Naive thymus-derived CD4-positive, alpha-beta T cell (primary cell): ENCODE results near the gene ALOXE3. TPM values are rescaled to one million over a fixed set of nuclear protein-coding genes. Genes with fewer than 3 reads are reported as not detected.

ENCODE experiments used
- ATAC-seq: fragments of 150-1000 bp; cut with Tn5 transposase; 2 replicates; pipeline ENCODE4 v1.10.0; 2021; ENCODE audit warnings: mild to moderate bottlenecking, moderate library complexity
- CTCF ChIA-PET: fragments of 350-600 bp; sonication (Branson Sonifier 250); formaldehyde crosslinking; loops from one replicate; lab custom pipeline; 2021; ENCODE audit warnings: antibody characterized with exemption; lab: Charles Lee
- POLR2A ChIA-PET: fragments of 350-600 bp; sonication (Branson Sonifier 250); formaldehyde crosslinking; loops from one replicate; lab custom pipeline; 2021; ENCODE audit warnings: antibody characterized with exemption, inconsistent platforms; lab: Charles Lee
- DNase-seq, 9 donors: peaks; one replicate each; pipeline versions ENCODE4 v3.0.0 to v3.0.0-alpha.2; 2020 to 2022; ENCODE audit warnings: mixed read lengths in 1 of 9
- H3K27ac ChIP-seq: one replicate; pipeline ENCODE4 v1.7.0; 2013; ENCODE audit warnings: mild to moderate bottlenecking, low read depth, low read length, moderate library complexity
- H3K27me3 ChIP-seq, 2 donors: one replicate each; pipeline ENCODE4 v1.7.0; 2013; ENCODE audit warnings: low read length in 2 of 2, mild to moderate bottlenecking in 2 of 2, moderate library complexity in 2 of 2; ENCODE audit not compliant: control insufficient read depth in 2 of 2, insufficient read depth in 2 of 2
- H3K36me3 ChIP-seq, 3 experiments: 1 replicate in 2 of 3; 2 replicates in 1 of 3; pipeline ENCODE4 v1.7.0; 2013; ENCODE audit warnings: low read length in 3 of 3, mild to moderate bottlenecking in 3 of 3, moderate library complexity in 1 of 3; ENCODE audit not compliant: insufficient read depth in 3 of 3, control insufficient read depth in 2 of 3
- H3K4me1 ChIP-seq, 2 donors: one replicate each; pipeline ENCODE4 v1.7.0; 2013; ENCODE audit warnings: low read length in 2 of 2, mild to moderate bottlenecking in 2 of 2, moderate library complexity in 1 of 2; ENCODE audit not compliant: control insufficient read depth in 2 of 2, insufficient read depth in 2 of 2
- H3K4me3 ChIP-seq: 2 replicates; pipeline ENCODE4 v1.7.0; 2013; ENCODE audit warnings: mild to moderate bottlenecking, low read length
- H3K9me3 ChIP-seq, 3 experiments: 1 replicate in 2 of 3; 2 replicates in 1 of 3; pipeline ENCODE4 v1.7.0; 2013; ENCODE audit warnings: low read length in 3 of 3; ENCODE audit not compliant: control insufficient read depth in 2 of 3
- H3K27ac Mint-ChIP-seq, 9 donors: one replicate each; pipeline ENCODE4 v1.8.0; 2020 to 2022; ENCODE audit warnings: mixed read lengths in 9 of 9, mild to moderate bottlenecking in 8 of 9, moderate library complexity in 5 of 9, inconsistent platforms in 2 of 9
- H3K27me3 Mint-ChIP-seq, 5 donors: one replicate each; pipeline ENCODE4 v1.8.0; 2021 to 2022; ENCODE audit warnings: mixed read lengths in 5 of 5, mild to moderate bottlenecking in 1 of 5
- H3K36me3 Mint-ChIP-seq, 5 donors: one replicate each; pipeline ENCODE4 v1.8.0; 2020 to 2022; ENCODE audit warnings: mixed read lengths in 5 of 5, mild to moderate bottlenecking in 3 of 5, inconsistent platforms in 1 of 5
- H3K4me1 Mint-ChIP-seq, 7 donors: one replicate each; pipeline ENCODE4 v1.8.0; 2020 to 2022; ENCODE audit warnings: mixed read lengths in 7 of 7, mild to moderate bottlenecking in 3 of 7, inconsistent platforms in 1 of 7
- H3K4me3 Mint-ChIP-seq, 10 donors: one replicate each; pipeline ENCODE4 v1.8.0; 2020 to 2022; ENCODE audit warnings: mild to moderate bottlenecking in 10 of 10, mixed read lengths in 10 of 10, moderate library complexity in 6 of 10, inconsistent platforms in 2 of 10
- H3K9me3 Mint-ChIP-seq, 11 donors: one replicate each; pipeline ENCODE4 v1.8.0; 2020 to 2022; ENCODE audit warnings: mixed read lengths in 11 of 11, mild to moderate bottlenecking in 4 of 11, inconsistent platforms in 1 of 11, moderate library complexity in 1 of 11
- intact Hi-C, 2 donors: fragments of 100-400 bp; cut with micrococcal nuclease; formaldehyde crosslinking; loops; one replicate each; pipeline ENCODE4 v1.15.1; 2023
- polyA plus RNA-seq, 2 donors: library from polyadenylated mRNA; unstranded; fragments of 300-500 nt; fragmentation: Illumina TruSeq; gene quantifications; one replicate each; pipeline ENCODE4 v1.2.3, GENCODE V29; 2021
- total RNA-seq, 6 experiments: library from RNA in 5 of 6; stranded (reverse) in 5 of 6; gene quantifications; 1 replicate in 5 of 6; 2 replicates in 1 of 6; pipeline ENCODE4 v1.2.3 and lab custom pipeline; 2021 to 2026

ALOXE3 gene
- total and polyA plus RNA-seq, 7 experiments from 2014 or later = 0.11 to 1.6 (median 0.75) TPM; not detected in 1

DNA sequence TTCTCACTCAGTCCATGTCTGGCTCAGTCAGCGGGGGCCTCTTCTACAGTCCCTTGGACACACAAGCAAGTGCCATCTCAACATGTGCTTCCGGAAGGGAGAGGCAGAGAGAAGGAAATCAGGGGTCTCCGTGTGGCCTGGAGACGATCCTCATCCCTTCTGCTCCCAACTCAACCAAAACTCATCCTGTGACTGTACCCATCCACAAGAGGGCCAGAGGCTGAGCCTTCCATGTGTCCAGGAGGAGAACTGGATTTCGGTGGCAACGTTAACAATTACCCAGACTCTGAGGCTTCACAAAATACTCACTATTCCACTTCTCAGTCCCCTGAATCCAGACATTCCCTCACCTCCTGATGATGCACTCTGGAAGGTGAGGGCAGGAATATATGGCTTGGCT, 23.0 kb downstream of the ALOXE3 start:
- Mint-ChIP-seq H3K9me3 (no peaks in the 10 kb centered on the region), H3K27ac (peak overlapping the region in 2 of 9 donors; percentile 48 to 77), H3K36me3 (no peaks in the 10 kb centered on the region), H3K4me1 (peaks cover 6 to 24% (median 15%) of the 10 kb centered on the region in 7 donors), H3K27me3 (peaks cover 0 to 43% (median 4%) of the 10 kb centered on the region in 5 donors), H3K4me3 (peak overlapping the region in 1 of 10 donors; percentile 92)
- CTCF ChIA-PET = interaction anchor here (1.2 to 13.4 kb wide), 2 partner anchors 19 to 24 kb away, joined by 4 to 248 read pairs; partner anchors contain the start of gene ALOXE3
- H3K27ac ChIP-seq = no peak overlapping the region
- DNase-seq = no peak
- no peak overlapping the region for H3K4me3 ChIP-seq
- no peak for ATAC-seq
- no peaks in the 10 kb centered on the region for H3K9me3 ChIP-seq
- no peaks in the 10 kb centered on the region for H3K36me3 ChIP-seq
- intact Hi-C loops = loop anchor here in 1 of 2 donors (2.0 kb wide), 1 partner anchor 61 kb away; no protein-coding TSS in a partner anchor
- H3K4me1 ChIP-seq = peaks cover 5 to 13% of the 10 kb centered on the region in 2 donors
- H3K27me3 ChIP-seq = no peaks in the 10 kb centered on the region
- POLR2A ChIA-PET = no interaction called here

DNA sequence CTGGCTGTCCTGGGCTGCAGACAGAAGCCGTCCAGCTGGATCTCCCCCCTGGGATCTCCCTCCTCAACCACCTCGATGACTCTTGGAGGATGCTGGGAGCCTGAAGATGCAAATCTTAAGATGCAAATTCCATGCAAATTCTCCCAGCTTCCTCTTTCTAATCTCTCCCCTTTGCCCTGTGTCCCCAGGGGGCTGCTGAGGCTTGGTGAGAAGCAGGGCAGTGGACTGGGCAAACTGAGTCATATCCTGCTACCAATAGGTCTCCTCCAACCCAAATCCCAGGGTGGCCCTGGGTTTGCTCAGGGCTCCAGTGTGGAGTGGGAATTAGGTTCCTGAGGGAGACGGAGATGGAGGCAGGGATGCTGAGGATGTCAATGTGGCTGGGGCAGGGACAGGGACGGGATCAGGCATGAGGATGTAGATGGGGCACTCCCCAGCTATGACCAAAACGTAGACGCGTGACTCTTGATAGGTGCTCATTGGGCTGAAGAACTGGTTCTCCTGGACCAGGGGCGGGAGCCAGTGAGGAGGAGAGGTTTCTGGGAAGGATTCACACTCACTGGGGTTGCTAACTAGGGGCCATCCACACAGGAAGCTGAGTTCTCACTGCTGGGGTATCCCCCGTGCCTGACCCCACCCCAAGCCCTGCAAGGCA, 27.2 kb downstream of the ALOXE3 start:
- Mint-ChIP-seq H3K27ac (no peak overlapping the region), H3K27me3 (peaks cover 4 to 49% (median 21%) of the 10 kb centered on the region in 5 donors), H3K4me3 (no peak overlapping the region), H3K36me3 (no peaks in the 10 kb centered on the region), H3K9me3 (no peaks in the 10 kb centered on the region), H3K4me1 (peaks cover 6 to 17% (median 15%) of the 10 kb centered on the region in 7 donors)
- H3K27ac ChIP-seq = no peak overlapping the region
- H3K36me3 ChIP-seq = no peaks in the 10 kb centered on the region
- intact Hi-C loops = no loop called here
- no peak overlapping the region for H3K4me3 ChIP-seq
- POLR2A ChIA-PET = interaction anchor here (0.6 to 1.4 kb wide), 4 partner anchors 10 to 217 kb away, joined by 3 to 7 read pairs (median 4); no protein-coding TSS in a partner anchor
- no peaks in the 10 kb centered on the region for H3K9me3 ChIP-seq
- H3K27me3 ChIP-seq = peaks cover 0 to 5% of the 10 kb centered on the region in 2 donors
- CTCF ChIA-PET = interaction anchor here (0.7 to 13.4 kb wide), 6 partner anchors 7 to 205 kb away, joined by 3 to 248 read pairs (median 4); partner anchors contain the start of gene ALOXE3
- peaks cover 5 to 13% of the 10 kb centered on the region in 2 donors for H3K4me1 ChIP-seq
- no peak for ATAC-seq
- no peak for DNase-seq

DNA sequence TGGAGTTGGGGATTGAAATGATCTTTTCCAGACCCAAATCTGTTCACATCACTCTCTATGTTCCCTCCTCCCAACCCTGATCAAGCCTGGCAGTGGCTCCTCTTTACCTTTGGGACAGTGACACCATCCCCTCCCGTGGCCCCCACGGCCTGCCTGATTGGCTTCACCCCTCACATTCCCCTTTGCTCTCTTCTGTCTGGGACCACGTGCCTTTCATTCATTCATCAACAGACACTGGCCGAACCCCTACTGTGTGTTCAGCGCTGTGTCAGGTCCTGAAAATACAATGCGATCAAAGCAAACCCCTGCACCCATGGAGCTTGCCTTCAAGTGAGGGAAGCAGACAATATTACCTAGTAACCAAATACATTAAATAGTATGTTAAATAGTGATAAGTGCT, 28.6 kb downstream of the ALOXE3 start:
- intact Hi-C loops = no loop called here
- H3K27me3 Mint-ChIP-seq = peaks cover 4 to 38% (median 21%) of the 10 kb centered on the region in 5 donors
- H3K4me3 Mint-ChIP-seq = no peak overlapping the region
- ChIA-PET CTCF (interaction anchor here (0.5 to 13.4 kb wide), 4 partner anchors 16 to 755 kb away, joined by 3 to 248 read pairs (median 4); partner anchors contain the start of gene ALOXE3), POLR2A (interaction anchor here (1.1 to 1.2 kb wide), 2 partner anchors 12 to 21 kb away, joined by 3 read pairs; no protein-coding TSS in a partner anchor)
- H3K4me3 ChIP-seq = no peak overlapping the region
- ATAC-seq = no peak
- peaks cover 6 to 10% (median 8%) of the 10 kb centered on the region in 7 donors for H3K4me1 Mint-ChIP-seq
- no peak overlapping the region for H3K27ac ChIP-seq
- no peaks in the 10 kb centered on the region for H3K9me3 Mint-ChIP-seq
- no peak for DNase-seq
- no peaks in the 10 kb centered on the region for H3K9me3 ChIP-seq
- H3K27ac Mint-ChIP-seq = peak overlapping the region in 1 of 9 donors; percentile 23
- no peaks in the 10 kb centered on the region for H3K36me3 Mint-ChIP-seq
- H3K36me3 ChIP-seq = no peaks in the 10 kb centered on the region
- peaks cover 5 to 9% of the 10 kb centered on the region in 2 donors for H3K4me1 ChIP-seq
- peaks cover 0 to 5% of the 10 kb centered on the region in 2 donors for H3K27me3 ChIP-seq

DNA sequence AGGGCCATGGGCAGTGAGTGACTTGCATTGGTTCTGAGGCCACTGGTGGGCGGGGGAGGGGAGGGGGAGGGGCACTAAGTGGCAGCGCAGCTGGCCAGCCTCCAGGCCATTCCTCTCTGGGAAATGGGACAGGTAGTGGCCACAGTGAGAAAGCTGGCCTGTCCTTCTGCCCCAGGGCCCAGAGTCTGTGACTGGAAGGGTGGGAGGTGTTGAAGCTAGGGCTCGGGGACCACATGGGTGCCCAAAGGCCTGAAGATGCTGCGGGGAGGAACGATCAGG, 30.4 kb downstream of the ALOXE3 start:
- Histone ChIP-seq H3K27me3 (peaks cover 0 to 5% of the 10 kb centered on the region in 2 donors), H3K4me3 (no peak overlapping the region), H3K36me3 (no peaks in the 10 kb centered on the region), H3K27ac (no peak overlapping the region), H3K9me3 (no peaks in the 10 kb centered on the region), H3K4me1 (no peaks in the 10 kb centered on the region)
- DNase-seq (no peak), ATAC-seq (no peak)
- H3K4me3 Mint-ChIP-seq = no peak overlapping the region
- H3K27ac Mint-ChIP-seq = no peak overlapping the region
- peaks cover 4 to 42% (median 21%) of the 10 kb centered on the region in 5 donors for H3K27me3 Mint-ChIP-seq
- ChIA-PET POLR2A (no interaction called here), CTCF (interaction anchor here (0.7 to 13.4 kb wide), 3 partner anchors 9 to 26 kb away, joined by 3 to 248 read pairs (median 5); partner anchors contain the start of gene ALOXE3)
- no peaks in the 10 kb centered on the region for H3K4me1 Mint-ChIP-seq
- intact Hi-C loops = no loop called here
- no peaks in the 10 kb centered on the region for H3K36me3 Mint-ChIP-seq
- H3K9me3 Mint-ChIP-seq = no peaks in the 10 kb centered on the region

DNA sequence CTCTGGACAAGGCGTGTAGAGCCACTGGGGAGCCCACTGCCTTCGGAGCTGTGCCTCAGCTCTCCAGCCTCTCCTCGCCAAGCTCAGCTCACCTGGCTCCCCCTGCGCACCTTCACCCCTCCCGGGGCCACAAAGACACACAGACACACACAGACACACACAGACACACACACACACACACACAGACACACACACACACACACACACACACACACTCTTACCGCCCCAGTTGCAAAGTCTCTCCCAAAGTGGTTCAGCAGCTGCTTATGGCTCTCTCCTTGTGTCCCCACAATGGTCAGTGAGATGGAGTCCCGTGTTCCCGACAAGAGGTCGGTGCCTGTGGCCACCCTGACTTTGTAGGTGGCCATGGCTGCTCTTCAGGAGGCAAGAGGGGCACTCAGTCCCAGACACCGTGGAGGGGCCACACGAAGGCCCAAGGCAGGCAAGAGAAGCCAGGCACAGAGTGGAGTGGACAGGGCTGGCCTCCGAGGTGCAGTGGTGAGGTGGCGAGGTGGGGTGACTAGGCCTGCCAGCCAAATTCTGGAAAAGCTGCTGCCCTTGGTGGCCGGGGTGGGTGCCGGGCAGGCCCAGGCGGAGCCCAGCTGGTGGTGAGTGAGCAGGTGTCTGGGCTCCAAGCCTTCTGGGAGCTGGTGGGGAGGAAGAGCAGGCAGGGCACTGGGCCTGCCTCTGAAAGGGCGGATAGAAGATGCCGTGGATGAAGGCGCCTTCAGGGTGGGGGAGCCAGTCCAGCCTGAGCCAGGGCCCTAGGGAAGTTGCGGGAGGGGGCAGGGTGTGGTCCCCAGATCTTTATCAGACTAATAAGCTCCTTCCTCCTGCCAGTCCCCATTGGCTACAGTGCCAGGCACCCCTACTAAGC, 31.0 kb downstream of the ALOXE3 start, which contains the start of gene ALOX12B:
TSS of gene ALOX12B (minus strand) at position 642 of the 877 bp plus-strand sequence. CDS start at position 368, 274 bp downstream.
- Histone ChIP-seq H3K4me3 (no peak within 1 kb of the TSS), H3K27me3 (peaks cover 0 to 5% of the 10 kb centered on the region in 2 donors), H3K36me3 (no peaks in the 10 kb centered on the region), H3K27ac (no peak within 1 kb of the TSS), H3K4me1 (no peaks in the 10 kb centered on the region), H3K9me3 (no peaks in the 10 kb centered on the region)
- ChIA-PET POLR2A (interaction anchor here (0.9 to 1.3 kb wide), 2 partner anchors 10 to 28 kb away, joined by 3 read pairs; no protein-coding TSS in a partner anchor), CTCF (interaction anchor here (0.7 to 13.4 kb wide), 4 partner anchors 8 to 214 kb away, joined by 3 to 248 read pairs (median 4); partner anchors contain the start of gene ALOXE3)
- H3K27ac Mint-ChIP-seq = no peak within 1 kb of the TSS
- no peaks in the 10 kb centered on the region for H3K9me3 Mint-ChIP-seq
- no peaks in the 10 kb centered on the region for H3K4me1 Mint-ChIP-seq
- no peak within 1 kb of the TSS for H3K4me3 Mint-ChIP-seq
- H3K27me3 Mint-ChIP-seq = peaks cover 4 to 42% (median 21%) of the 10 kb centered on the region in 5 donors
- peaks cover 0 to 3% (median 0%) of the 10 kb centered on the region in 5 donors for H3K36me3 Mint-ChIP-seq
- DNase-seq = no peak
- no peak for ATAC-seq
- intact Hi-C loops = no loop called here

DNA sequence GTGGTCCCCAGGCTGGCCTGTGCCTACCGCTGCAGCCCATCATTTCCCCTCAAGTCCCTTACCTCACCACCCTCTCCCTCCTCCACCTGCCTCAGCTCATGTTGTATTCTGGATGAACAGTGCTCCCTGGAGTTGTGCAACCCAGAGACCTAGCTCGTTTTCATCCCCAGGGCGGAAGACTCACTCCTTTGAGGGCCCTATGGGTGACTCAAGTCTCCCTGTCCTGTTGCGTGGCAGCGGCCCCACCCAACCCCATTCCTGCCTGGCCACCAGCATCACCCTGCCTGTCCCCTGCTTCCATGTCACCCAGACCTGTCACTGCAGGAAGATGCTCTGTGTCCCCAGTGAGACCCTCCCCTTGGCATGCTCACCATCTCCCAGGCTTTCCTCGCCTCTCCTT, 34.1 kb downstream of the ALOXE3 start:
- peaks cover 0 to 4% of the 10 kb centered on the region in 2 donors for H3K27me3 ChIP-seq
- H3K27ac Mint-ChIP-seq = no peak overlapping the region
- POLR2A ChIA-PET = interaction anchor here (1.5 kb wide), 1 partner anchor 9 kb away, joined by 4 read pairs; no protein-coding TSS in a partner anchor

More for the DNA sequence above, 34.1 kb downstream of the ALOXE3 start:
- H3K4me3 Mint-ChIP-seq = no peak overlapping the region
- H3K4me1 Mint-ChIP-seq = peaks cover 10 to 15% (median 11%) of the 10 kb centered on the region in 7 donors
- Histone ChIP-seq H3K9me3 (no peaks in the 10 kb centered on the region), H3K4me1 (peaks cover 6 to 7% of the 10 kb centered on the region in 2 donors), H3K36me3 (no peaks in the 10 kb centered on the region), H3K27ac (no peak overlapping the region), H3K4me3 (no peak overlapping the region)
- no peak for ATAC-seq
- H3K36me3 Mint-ChIP-seq = peaks cover 0 to 6% (median 0%) of the 10 kb centered on the region in 5 donors
- DNase-seq = no peak
- intact Hi-C loops = no loop called here
- no peaks in the 10 kb centered on the region for H3K9me3 Mint-ChIP-seq
- H3K27me3 Mint-ChIP-seq = peaks cover 0 to 25% (median 9%) of the 10 kb centered on the region in 5 donors
- CTCF ChIA-PET = interaction anchor here (0.8 to 13.4 kb wide), 3 partner anchors 9 to 30 kb away, joined by 4 to 248 read pairs (median 13); partner anchors contain the start of gene ALOXE3
